SKM-1 treated with dmso at 0.1 percent for 144 hours (cell line): ENCODE data around the gene PHF13.
"Not testable (repeated sequence)": the region's sequence is repeated elsewhere in the genome, so short reads cannot be mapped to it uniquely, and the experiment has no call there.

Experiments
- DNase-seq: peaks from one replicate; lab custom pipeline; 2025; ENCODE audit not compliant: unreplicated experiment; lab: John Stamatoyannopoulos, UW

Gene PHF13

GRCh38 chr1:6653436-6654290 lies 40.1 kb downstream of the PHF13 start:
- DNase-seq = no peak

GRCh38 chr1:6657138-6657537 lies 43.6 kb downstream of the PHF13 start:
- no peak for DNase-seq

- no peak for DNase-seq
Measured at GRCh38 chr1:6658359-6659060, 45.0 kb downstream of the PHF13 start.

- DNase-seq = no peak
Measured at GRCh38 chr1:6660415-6661049, 47.0 kb downstream of the PHF13 start.

GRCh38 chr1:6662468-6662867 lies 48.9 kb downstream of the PHF13 start:
- DNase-seq = not testable (repeated sequence)

GRCh38 chr1:6666696-6667095 lies 53.2 kb downstream of the PHF13 start:
- DNase-seq = no peak

- no peak for DNase-seq
Measured at GRCh38 chr1:6667139-6667538, 53.6 kb downstream of the PHF13 start.

GRCh38 chr1:6668503-6668902 lies 55.0 kb downstream of the PHF13 start:
- no peak for DNase-seq

- DNase-seq = no peak
Measured at GRCh38 chr1:6672558-6672957, 59.0 kb downstream of the PHF13 start.
